Measurements from ENCODE around the gene NID2.

Gene NID2

GRCh38 chr14:52025310-52025709 lies 43.5 kb downstream of the NID2 start:
- DNase-seq (ENCODE audit: low read depth in 3 of 3), result no peak

GRCh38 chr14:52023518-52023917 lies 45.3 kb downstream of the NID2 start:
- no peak for DNase-seq (ENCODE audit: low read depth in 3 of 3)

GRCh38 chr14:52021957-52022600 lies 46.8 kb downstream of the NID2 start:
- DNase-seq (ENCODE audit: low read depth in 3 of 3), result no peak

- no peak for DNase-seq (ENCODE audit: low read depth in 3 of 3)
Measured at GRCh38 chr14:52020866-52021717, 47.8 kb downstream of the NID2 start.

GRCh38 chr14:52020161-52020714 lies 48.6 kb downstream of the NID2 start:
- no peak for DNase-seq (ENCODE audit: low read depth in 3 of 3)

GRCh38 chr14:52018970-52019369 lies 49.9 kb downstream of the NID2 start:
- no peak for DNase-seq (ENCODE audit: low read depth in 3 of 3)

GRCh38 chr14:52018252-52018651 lies 50.6 kb downstream of the NID2 start:
- DNase-seq (ENCODE audit: low read depth in 3 of 3), result no peak

GRCh38 chr14:52015411-52016030 lies 53.3 kb downstream of the NID2 start:
- no peak for DNase-seq (ENCODE audit: low read depth in 3 of 3)

- no peak for DNase-seq (ENCODE audit: low read depth in 3 of 3)
Measured at GRCh38 chr14:52014601-52015267, 54.1 kb downstream of the NID2 start.

- no peak for DNase-seq (ENCODE audit: low read depth in 3 of 3)
Measured at GRCh38 chr14:52013984-52014600, 54.8 kb downstream of the NID2 start.

GRCh38 chr14:52012635-52013034 lies 56.2 kb downstream of the NID2 start:
- no peak for DNase-seq (ENCODE audit: low read depth in 3 of 3)

- no peak for DNase-seq (ENCODE audit: low read depth in 3 of 3)
Measured at GRCh38 chr14:52011523-52011922, 57.3 kb downstream of the NID2 start.

GRCh38 chr14:52010173-52010693 lies 58.6 kb downstream of the NID2 start:
- no peak for DNase-seq (ENCODE audit: low read depth in 3 of 3)

- DNase-seq (ENCODE audit: low read depth in 3 of 3), result no peak
Measured at GRCh38 chr14:52008136-52008535, 60.7 kb downstream of the NID2 start.

GRCh38 chr14:52007637-52008036 lies 61.2 kb downstream of the NID2 start:
- no peak for DNase-seq (ENCODE audit: low read depth in 3 of 3)

GRCh38 chr14:52007211-52007610 lies 61.6 kb downstream of the NID2 start:
- DNase-seq (ENCODE audit: low read depth in 3 of 3), result no peak

GRCh38 chr14:52006361-52006760 lies 62.5 kb downstream of the NID2 start:
- DNase-seq (ENCODE audit: low read depth in 3 of 3), result no peak

GRCh38 chr14:52005625-52006024 lies 63.2 kb downstream of the NID2 start:
- no peak for DNase-seq (ENCODE audit: low read depth in 3 of 3)

GRCh38 chr14:52003324-52003723 lies 65.5 kb downstream of the NID2 start:
- DNase-seq (ENCODE audit: low read depth in 3 of 3), result no peak

- no peak for DNase-seq (ENCODE audit: low read depth in 3 of 3)
Measured at GRCh38 chr14:52002542-52002941, 66.3 kb downstream of the NID2 start.

- DNase-seq (ENCODE audit: low read depth in 3 of 3), result no peak
Measured at GRCh38 chr14:52000696-52001095, 68.2 kb downstream of the NID2 start.
